NCI-H2196 treated with DMSO at 0.1 percent for 48 hours (cell line): ENCODE results near the gene AMPD2.

Experiments
- DNase-seq: peaks from one replicate; lab custom pipeline; 2025; ENCODE audit not compliant: unreplicated experiment; lab: John Stamatoyannopoulos, UW

AMPD2 gene

DNA sequence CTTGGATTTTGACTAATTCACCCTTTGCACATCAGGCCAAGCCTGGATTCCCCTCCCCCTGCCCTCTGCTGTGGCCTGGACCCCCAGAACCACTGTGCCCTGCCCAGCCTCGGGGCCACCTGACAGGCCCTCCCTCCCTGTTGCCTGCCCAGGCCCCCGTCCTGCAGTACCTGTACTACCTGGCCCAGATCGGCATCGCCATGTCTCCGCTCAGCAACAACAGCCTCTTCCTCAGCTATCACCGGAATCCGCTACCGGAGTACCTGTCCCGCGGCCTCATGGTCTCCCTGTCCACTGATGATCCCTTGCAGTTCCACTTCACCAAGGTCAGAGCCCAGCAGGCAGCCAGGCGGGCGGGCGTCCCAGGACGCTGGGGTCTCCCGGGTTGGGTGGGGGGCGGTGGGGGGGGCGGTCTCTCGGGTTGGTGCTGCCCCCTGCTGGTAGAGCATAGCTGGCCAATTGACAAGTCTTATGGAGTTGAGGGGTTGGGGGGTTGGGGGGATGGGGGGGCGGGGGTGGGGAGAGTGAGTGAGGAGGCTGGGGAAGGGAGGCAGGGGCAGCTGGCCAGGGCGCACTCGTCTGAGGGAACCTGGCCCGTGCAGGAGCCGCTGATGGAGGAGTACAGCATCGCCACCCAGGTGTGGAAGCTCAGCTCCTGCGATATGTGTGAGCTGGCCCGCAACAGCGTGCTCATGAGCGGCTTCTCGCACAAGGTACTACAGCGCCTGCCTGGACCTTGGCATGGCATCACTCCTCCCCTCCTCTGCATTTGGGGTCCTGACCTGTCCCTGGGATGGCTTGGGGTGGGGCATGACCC, 10.7 kb downstream of the AMPD2 start:
- no peak for DNase-seq

DNA sequence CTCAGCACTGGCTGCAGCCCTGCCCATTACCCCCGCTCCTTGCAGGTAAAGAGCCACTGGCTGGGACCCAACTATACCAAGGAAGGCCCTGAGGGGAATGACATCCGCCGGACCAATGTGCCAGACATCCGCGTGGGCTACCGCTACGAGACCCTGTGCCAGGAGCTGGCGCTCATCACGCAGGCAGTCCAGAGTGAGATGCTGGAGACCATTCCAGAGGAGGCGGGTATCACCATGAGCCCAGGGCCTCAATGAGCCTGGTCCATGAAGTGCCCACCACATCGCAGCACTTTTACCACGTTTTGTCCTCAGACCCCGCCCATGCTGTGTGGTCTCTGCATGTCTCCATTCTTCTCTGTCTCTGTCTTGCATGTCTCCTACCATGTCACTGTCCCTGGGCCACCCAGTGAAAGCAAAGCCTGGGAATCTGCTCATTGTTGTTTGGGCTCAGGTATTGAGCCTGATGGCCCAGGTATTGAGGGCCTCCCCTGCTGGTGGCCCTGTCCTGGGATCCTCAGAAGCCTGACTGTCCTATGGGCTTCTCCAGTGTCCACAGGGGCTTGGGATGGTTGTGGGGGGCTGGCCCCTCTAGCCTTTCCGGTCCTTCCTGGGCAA, 11.4 kb downstream of the AMPD2 start:
- no peak for DNase-seq

DNA sequence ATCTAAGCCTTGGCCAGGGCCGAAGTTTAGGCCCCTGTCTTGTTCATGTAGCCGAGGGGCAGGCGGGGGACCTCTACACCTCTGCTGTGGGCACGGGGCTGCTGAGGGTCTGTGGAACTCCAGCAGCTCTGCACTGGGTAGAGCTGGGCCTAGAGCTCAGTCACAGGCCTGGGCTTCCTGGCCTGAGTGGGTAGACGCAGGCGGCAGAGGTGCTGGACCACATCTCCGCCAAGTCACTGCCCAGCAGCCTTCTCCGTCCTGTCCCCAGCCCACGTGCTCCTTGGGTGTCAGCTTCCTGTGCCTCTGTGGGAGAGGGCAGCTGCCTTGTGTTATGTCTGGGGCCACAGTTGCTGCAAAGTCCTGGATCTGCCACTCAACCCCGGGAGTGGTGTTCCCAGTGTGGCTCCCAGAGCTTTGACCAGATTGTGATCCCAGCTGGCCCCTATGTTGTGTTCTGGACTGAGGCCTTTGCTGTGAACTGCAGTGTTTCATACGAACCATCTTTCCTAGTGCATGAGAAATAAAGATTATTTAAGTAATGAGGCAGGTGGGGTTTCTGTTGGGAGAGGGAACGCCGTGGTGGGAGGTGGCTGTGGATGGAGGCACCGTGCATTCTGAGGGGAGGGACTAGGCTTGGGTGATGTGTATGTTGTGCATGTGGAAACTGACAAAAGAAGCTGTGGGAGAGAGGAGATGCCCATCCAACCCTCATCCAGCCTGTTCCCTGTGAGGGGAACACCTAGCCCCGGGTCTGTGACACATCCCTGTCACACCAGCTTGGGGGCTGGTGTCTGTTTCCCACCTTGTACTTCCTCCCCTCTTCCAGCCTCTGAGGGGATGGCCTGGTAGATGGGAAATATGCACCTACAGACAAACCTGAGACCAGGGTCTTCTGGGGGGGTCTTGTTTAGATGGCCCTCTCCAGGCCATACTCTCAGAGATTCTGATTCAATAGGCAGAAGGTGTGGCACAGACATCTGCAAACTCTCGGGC, 12.2 kb downstream of the AMPD2 start:
- DNase-seq, result no peak

DNA sequence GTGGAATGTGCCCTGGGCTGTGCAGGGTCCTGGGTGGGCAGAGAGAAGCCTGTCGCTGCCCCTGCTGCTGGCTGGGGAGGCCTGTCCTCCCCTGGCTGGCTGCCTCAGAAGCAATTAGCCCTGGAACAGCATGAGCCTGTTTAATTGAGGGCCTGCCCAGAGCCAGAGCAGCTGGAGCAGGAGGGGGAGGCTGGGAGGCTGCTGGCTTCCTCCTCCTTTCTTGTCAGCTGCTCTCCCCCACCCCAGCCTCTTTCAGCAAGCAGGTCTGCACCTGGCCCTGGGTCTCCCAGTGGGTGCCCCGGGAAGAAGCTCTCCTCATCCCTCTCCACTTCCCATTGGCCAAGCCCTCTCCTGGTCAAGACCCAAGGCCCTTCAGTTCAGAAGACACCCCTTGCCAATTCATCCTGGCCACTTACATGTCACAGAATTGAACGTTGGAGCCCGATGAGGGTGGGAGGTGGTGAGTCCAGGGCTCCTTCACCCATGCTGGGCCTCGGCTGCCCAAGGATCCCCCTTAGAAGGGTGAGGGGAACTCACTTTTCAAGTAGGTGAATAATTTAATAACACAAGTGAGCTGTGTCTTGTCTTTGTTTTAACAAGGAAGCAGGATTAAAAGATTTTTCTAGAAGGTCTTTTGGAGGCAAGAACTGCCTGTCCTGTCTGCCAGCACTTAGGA, 13.2 kb downstream of the AMPD2 start:
- DNase-seq, result peak; percentile 85

DNA sequence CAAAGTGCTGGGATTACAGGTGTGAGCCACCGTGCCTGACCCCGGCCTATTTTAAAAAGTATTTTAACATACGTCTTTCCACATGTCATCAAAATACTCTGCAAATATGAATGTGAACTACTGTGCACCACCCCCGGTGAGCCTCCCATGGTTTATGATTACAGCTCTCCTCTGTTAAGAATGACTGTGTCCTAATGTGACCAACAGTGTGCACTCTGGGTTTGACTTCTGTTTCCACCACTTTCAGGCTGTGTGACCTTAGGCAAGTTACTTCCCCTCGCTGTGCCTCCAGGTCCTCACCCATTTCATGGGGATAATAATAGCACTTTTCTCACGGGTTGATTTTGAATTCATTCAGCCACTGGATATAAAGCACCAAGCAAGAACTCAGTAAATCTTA, 14.7 kb downstream of the AMPD2 start:
- DNase-seq, result no peak

DNA sequence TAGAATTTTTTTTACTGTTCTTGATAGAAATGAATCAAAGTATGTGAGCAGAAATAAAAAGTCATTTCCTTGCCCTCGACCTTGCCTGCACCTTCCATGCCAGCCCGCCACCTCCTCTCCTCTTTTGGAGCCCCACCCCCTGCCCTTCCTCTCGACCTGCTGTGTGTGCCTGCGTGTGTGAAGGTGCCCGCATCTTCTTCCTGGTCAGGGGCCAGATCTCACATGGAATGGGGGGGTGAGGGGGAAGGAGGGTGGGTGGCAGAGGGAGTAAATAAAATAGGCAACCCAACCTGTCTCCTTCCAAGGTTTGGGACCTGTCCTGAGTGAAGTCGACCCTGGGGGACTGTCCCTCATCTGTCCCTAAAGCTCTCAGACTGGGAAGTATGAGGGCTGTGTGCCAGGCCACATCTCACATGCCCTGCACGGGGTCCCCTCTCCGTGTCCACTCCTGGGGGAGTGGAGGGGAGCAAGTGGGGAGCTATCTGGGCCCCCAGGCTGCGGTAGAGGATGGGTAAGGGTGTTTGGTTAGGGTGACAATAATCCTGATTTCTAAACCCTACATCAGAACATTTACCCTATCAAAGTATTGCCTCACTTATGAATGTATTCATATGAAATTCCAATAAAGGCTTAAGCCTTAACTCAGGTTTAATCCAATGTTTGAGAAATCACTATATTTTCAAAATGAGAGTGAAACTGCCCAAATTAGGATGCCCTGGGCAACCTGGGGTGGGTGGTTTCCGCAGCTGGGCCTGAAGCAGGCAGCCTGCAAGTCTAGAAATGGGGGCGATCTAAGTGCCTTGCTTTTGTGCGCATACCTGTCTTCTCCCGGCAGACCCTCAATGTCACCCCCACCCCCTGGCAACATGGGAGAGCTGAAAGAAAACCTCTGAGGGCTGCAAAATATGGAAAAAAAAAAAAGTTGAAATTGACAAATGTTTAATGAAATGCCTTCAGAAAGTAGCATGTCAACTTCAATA, 15.4 kb downstream of the AMPD2 start:
- DNase-seq, result no peak

DNA sequence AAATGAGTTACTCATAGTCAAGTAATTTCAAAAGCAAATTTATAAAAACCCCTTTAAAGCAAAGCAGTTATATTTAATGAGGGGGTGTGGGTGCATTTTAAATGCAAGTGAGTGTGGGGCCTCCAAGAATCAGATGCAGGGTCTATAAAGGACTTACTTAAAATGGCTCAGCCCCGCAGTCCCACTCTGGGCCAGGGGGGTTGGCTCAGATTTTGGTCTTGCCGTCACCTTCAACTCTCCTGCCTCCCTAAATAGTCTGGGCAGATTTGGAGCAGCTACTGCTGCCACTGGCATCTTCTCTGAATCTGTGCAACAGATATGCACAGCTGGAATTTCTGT, 16.2 kb downstream of the AMPD2 start:
- DNase-seq, result no peak

DNA sequence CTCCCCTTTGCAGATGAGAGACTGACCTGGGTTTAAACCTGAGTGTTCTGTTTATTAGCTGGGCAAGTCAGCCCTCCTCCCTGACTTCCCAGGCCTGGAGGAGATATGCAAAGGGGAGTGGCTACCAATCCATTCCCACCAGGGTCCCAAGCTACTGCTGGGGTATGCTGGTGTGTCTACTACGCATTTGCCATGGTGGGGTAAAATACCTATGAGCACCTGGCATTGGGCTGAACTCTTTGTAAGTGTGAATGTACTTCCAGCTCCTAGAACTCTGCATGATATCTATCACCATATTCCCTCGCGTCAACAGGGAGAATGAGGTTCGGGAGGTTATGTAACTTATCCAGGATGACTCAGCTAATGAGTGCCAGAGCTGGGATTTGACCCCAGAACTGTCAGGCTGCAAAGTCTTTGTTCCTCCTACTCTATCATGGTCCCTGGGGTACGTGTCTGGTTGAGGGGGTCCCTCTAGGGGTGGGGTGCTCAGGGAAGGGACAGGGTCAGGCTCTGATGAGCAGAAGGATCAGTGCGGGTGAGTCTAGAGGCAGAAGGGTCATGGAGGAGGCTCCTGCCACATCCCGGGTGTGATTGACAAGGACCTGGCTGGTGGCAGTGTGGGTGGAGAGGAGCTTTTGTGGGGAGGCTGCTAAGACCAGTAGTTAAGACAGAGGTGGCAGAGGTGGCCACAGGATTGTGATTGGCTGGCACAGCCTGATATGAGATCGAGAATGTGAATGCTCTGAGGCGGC, 16.7 kb downstream of the AMPD2 start:
- DNase-seq, result no peak

DNA sequence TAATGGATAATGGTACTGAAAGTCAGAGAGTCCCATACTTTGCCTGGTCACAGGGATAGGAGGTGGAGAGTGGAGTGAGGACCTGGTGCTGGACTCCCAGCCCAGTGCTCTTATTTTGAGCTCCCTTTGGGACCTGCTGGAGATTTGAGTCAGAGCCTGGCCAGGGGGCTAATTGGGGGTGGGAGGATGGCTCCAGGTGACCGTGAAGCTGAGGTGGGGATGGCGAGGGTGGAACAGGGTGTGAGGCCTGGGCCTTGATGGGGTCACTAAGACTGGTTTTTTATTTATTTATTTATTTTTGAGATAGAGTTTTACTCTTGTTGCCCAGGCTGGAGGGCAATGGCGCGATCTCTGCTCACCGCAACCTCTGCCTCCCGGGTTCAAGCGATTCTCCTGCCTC, 17.8 kb downstream of the AMPD2 start:
- DNase-seq, result no peak

DNA sequence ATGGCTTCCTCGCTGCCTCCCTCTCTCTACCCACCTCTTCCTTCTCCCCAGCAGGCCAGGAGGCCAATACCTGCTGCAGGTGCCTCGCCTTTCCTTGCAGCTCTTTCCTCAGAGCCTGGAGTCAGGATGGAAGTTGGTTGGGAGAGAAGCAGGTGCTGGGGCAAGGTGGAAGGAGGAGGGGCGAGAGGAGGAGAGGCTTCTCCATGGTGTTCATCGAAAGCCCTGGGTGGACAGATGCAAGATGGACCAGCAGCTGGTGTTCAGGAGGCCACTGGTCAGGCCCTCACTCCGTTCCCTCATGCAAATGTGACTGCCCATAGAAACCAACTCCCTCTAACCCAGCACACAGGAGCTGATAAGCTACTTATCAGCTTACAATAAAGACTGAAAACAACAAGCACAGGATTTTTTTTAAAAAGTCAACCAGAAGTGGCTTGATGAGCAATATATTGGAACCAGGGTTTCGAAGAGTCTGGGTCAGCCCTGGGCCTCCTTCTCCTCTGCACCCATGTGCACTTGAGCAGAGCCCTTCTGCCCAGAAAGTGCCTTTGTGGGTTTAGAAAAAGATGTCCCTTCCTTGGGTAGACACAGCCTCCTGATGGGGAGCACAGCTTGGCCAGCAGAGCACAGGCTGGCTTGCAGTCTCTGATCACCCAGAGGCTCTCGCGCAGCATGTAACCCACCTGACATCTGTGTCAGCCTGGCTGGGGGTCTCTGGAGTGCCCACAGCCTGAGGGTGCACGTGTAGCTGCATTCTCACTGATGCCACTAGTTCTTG, 19.6 kb downstream of the AMPD2 start:
- no peak for DNase-seq

DNA sequence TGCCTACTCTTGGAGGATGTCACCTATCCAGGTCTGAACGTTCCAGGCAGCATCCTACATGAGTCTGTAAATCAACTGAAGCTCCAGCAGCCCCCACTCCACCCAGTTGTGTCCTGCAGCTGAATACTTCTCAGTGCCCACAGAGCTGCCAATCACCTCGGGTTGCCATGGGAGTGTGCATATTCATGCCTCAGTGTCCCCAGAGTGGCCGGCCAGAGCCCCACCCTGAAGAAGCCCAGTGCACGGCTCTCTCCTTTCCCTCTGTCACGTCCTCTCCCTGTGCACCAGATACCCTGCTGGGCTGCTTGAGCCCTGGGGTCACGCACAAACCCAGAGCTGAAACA, 20.2 kb downstream of the AMPD2 start:
- no peak for DNase-seq

DNA sequence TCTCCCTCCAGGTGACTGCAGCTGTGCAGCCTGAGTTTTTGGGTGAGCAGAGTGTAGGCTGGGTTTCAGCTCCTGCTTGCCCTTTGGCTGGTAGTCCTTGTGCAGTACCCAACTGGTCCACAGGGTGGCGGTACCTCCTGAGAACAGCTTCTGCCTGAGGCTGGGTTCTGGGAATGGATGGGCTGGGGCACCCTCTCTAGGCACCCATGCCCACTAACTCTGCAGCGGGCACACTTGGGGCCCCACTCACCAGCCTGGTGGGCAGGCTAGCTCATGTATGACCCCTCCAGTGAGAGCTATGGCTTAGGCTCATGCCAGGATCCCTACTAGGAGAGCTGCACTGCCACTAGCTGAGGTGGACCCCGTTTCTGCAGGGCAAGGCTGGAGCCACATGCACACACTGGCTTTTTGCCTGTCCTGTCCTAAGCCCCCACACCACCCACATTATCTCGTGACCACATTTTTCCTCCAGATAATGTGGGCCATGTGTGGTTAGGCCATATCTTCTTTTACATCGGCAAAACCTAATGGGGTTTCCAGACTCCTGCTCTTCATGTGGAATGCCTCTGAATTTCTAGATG, 20.7 kb downstream of the AMPD2 start:
- peak; percentile 23 for DNase-seq

DNA sequence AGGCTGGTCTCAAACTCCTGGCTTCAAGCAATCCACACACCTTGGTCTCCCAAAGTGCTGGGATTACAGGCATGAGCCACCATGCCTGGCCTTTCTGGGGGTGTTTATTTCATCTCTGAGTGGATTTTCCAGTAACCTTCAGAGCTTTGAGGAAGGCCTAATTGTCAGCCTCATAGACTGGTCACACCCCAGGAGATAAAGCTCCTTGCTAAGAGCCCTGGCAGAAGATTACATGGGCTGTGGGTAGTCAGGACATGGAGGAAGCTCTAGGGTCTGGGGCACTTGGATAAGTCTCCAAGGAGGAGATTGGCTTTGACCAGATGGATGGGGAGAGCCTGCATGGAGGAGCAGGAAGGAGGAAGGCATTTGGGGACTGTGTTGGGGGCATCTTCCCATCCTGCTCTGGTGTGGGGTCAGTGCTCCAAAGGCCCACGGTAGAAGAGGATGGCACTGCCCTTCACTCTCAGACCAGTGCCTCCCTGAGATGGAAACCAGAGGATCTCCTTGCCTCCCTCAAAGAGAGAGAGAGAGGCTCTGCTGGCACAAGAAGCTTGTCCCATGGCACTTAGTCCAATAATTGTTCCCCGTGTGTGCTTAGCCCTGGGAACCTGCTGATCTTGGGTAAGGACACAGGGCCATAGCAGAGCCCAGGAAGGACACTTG, 21.6 kb downstream of the AMPD2 start:
- no peak for DNase-seq

DNA sequence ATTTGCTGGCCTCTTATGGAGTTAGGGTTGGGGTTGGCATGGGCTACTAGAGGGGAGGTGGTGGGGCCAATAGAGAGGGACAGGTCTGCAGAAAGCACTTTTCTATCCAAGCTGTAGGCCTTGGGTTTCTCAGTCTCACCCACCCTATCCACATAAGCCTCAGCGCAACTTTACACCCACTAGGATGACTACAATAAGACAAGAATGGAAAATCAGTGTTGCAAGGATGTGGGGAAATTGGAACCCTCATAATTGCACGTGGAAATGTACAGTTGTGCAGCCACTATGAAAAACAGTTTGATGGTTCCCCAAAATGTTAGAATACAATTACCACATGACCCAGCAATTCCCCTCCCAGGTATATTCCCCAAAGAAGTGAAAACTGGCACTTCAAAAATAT, 22.2 kb downstream of the AMPD2 start:
- DNase-seq, result no peak

DNA sequence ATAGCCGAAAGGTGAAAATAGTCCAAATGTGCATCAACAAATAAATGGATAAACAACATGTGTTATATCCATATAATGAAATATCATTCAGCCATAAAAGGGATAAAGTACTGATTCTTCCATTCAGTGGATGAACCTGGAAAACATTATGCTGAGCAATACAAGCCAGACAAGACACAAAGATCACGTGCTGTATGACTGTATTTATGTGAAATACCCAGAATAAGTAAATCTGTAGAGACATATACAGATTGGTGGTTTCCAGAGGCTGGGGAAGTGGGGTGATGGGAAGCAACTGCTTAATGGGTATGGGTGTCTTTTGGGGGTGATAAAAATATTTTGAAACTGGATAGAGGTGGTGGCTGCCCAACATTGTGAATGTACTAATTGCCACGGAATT, 23.0 kb downstream of the AMPD2 start:
- DNase-seq, result no peak

DNA sequence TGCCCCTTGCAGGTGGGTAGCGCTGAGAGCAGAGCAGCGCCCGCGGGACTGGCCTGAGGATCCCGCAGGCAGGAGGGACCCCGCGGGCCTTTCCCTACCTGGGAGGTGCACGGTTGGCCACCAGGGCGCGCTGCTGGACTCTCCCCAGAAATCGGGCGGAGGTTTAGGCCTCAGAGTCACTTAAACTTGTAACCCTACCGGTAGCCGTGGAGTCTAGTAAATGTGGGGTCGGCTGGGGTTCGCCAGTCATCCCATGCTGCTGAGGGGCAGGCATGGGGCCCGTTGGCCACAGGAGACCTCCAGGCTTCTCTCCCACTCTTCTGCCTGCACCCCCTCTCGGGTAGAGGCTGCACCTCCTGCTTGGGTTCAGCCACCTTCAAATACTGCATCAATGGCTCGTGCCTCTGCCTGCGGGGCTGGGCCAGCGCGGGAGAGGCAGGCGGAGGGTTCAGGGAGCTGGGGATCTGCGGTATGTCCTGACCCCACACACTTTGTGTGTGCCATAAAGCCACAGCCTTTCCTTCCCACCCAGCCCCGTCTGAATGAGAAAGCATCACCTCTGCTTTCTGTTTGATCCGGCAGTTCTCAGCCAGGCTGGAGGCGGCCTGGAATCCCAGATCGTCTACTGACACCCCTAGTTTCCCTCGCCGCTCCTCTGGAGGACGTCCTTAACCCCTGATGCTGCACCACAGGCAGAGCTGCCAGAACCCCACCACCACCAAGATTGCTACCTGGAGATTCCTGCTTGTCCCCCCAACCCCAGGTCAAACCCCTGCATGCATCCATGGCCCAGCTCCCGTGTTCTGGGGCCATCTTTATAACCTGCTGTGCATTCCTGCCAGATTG, 24.0 kb downstream of the AMPD2 start:
- DNase-seq, result no peak

DNA sequence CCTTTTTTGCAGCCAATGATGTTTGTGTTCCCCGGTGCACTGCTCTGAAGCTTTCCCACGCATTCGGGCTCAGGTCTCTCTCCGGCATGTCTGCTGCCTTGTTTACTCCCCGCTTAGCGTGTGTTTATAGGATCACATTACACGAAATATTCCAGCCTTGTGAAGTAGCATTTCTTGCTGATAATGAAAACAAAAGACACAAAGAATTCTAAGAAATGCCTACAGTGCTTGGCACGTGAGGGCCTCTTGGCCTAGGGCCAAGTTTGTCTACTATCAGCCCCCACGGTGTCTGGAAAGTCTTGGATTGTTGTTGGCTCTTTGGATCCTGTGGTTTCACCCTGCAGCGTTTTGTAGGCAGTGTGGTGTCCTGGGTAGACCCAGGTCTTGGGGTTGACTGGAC, 25.0 kb downstream of the AMPD2 start:
- DNase-seq, result no peak
